Camera-type eye (tissue), 1 donor: ENCODE data around the gene PDE8A. TPM values are rescaled to one million over a fixed set of nuclear protein-coding genes. Genes with fewer than 3 reads are reported as not detected.

Source experiments
- total RNA-seq: library from RNA; depleted of rRNA; stranded (reverse); fragments of >200 nt; gene quantifications from one replicate; pipeline ENCODE4 v1.2.3, GENCODE V29; 2014

PDE8A gene, protein sequence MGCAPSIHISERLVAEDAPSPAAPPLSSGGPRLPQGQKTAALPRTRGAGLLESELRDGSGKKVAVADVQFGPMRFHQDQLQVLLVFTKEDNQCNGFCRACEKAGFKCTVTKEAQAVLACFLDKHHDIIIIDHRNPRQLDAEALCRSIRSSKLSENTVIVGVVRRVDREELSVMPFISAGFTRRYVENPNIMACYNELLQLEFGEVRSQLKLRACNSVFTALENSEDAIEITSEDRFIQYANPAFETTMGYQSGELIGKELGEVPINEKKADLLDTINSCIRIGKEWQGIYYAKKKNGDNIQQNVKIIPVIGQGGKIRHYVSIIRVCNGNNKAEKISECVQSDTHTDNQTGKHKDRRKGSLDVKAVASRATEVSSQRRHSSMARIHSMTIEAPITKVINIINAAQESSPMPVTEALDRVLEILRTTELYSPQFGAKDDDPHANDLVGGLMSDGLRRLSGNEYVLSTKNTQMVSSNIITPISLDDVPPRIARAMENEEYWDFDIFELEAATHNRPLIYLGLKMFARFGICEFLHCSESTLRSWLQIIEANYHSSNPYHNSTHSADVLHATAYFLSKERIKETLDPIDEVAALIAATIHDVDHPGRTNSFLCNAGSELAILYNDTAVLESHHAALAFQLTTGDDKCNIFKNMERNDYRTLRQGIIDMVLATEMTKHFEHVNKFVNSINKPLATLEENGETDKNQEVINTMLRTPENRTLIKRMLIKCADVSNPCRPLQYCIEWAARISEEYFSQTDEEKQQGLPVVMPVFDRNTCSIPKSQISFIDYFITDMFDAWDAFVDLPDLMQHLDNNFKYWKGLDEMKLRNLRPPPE
- total RNA-seq = 48.8 TPM

GRCh38 chr15:84981711-84982300, at the start of gene PDE8A:
Gene PDE8A (plus strand): TSS chr15:84981856. CDS start chr15:84982163, 307 bp downstream.

Other genes with a start within 250 kb of the PDE8A start
- 17.2 TPM for gene ZNF592, start 233.3 kb upstream of the PDE8A start, total RNA-seq
- 11.1 TPM for gene ALPK3, start 164.5 kb upstream of the PDE8A start, total RNA-seq
- 0.16 TPM for gene SLC28A1, start 97.2 kb upstream of the PDE8A start, total RNA-seq